NCI-H2029 (cell line): Measurements from ENCODE around the gene HSP90AB1.
"Not testable (repeated sequence)": the region's sequence is repeated elsewhere in the genome, so short reads cannot be mapped to it uniquely, and the experiment has no call there.

ENCODE experiments used
- DNase-seq: peaks from one replicate; lab custom pipeline; 2025; lab: John Stamatoyannopoulos, UW

The HSP90AB1 gene

DNA sequence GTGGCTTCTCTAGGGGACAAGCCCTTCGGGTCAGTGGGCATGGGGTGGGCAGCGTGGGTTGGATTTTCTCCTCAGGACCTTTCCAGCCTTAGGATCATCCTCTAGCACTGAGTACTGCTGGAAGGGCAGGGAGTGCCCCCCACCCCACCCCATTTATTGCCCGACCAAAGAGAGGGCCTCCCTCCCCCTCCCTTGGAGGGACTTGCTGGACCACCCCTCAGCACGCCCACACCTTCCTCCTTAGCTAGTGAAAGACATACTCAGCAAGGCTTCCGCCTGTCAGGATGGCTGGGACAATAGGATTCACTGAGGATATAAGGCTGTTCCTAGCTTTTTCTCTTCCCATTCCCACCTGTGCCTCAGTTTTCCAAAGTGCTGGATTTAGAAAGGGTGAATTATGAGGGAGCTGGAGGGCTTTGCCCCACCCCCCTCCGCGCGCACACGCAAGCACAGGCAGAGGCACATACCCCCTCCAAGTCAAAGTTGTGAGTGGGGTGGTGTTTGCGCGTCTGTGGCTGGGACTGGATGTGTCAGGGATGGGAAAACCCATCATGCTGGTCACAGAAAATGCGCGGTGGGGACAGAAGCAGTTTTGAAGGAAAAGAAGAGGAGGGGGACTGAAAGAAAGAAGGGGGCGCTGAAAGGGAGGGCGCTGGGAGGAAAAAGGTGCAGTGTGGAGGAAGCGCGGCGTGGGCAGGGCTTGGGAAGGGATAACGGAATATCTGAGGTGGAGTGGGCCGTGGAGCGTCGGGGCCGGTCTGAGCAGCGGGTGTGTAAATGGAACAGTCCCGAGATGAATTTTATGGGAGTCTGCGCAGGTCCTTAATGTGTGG is 24.2 kb upstream of the HSP90AB1 start:
- DNase-seq, result no peak

DNA sequence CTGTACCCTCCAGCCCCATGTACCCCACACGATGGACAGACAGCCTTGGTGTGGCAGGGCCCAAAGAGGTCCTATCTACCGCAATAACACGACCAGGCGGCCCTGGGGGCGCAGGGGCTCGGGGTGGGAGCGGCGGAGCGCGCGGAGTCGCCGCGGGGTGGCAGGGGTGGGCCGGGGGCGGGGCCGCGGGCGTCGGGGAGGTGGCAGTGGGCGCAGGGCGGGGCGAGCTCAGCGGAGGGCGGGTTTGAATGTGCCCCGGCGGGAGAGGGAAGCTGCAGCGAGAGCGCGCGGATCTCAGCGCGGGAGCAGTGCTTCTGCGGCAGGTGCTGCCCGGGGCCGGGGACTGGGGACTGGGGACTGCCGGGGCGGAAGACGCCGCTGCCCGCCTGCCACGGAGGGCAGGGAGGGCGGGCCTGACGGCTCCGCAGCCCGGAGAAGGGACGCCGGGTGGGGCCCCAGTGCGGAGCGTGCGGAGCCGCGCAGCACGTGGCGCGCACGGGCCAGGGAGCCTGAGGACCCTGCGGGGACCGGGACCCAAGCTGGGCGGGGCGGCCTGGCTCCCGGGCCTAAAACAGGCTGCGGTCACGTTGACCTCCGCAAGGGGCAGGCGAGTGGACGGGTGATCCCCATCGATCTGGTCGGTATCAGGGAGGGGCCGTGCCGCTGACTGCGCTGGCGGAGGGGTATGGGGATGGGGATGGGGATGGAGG is 23.4 kb upstream of the HSP90AB1 start, which contains the start of gene SLC29A1:
SLC29A1 (plus strand) TSS at position 277 of the 710 bp plus-strand sequence. CDS start 3,719 bp downstream, outside the sequence.
- DNase-seq, result peak; percentile 45

DNA sequence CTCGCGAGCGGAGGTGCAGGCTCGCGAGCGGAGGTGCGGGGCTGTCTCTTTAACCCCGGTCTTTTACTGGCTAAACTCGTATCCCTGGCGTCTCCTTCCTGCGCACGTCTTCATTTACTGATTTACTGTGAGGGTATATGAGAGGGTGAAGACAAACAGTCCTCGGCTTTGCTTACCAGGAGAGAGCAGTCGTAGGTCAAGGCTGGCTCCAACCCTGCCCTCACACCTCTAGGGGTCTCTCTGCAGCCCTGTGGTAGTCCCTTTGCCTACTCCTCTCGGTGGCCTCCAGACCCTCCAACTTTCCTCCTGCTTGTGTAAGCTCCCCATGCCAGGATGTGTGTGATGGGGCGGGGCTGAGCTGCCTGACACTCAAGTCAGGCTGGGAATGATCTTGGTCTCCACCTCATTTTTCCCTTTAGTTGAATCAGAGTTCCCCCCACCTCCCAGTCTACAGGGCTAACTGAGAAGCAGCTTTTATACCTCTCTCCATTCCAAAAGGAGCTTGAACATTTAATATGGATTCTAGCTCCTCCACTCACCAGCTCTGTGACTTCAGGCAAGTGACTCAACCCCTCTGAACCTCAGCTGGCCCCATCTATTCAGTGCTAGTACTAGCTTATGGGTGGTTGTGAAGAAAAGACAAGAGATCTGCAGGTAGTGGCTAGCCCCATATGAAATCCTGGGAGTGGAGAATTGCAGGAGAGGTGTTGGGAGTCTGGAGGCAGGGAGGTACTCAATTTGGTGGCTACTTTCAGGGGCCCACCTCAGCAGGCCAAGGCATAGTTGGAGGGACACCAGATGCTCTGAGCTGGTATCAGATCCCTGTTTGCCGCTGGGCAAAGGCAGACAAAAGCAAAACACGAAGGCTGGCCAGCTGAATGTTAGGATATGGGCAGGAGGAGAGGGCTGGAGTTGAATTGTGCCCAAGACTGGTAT is 22.6 kb upstream of the HSP90AB1 start:
- no peak for DNase-seq

DNA sequence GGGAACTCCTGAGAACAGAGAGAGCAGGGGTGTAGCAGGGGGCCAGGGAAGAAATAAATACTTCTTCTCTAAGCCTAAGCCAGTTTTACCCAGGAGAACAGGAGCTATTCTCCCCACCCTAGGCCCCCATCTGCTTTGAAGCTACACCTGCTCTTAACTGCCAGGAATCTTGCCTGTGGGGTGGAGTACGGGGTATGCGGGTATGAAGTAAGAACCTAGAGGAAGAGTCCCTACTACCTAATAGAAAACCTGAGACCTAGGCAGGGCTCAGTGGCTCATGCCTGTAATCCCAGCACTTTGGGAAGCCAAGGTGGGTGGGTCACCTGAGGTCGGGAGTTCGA is 22.0 kb upstream of the HSP90AB1 start:
- no peak for DNase-seq

DNA sequence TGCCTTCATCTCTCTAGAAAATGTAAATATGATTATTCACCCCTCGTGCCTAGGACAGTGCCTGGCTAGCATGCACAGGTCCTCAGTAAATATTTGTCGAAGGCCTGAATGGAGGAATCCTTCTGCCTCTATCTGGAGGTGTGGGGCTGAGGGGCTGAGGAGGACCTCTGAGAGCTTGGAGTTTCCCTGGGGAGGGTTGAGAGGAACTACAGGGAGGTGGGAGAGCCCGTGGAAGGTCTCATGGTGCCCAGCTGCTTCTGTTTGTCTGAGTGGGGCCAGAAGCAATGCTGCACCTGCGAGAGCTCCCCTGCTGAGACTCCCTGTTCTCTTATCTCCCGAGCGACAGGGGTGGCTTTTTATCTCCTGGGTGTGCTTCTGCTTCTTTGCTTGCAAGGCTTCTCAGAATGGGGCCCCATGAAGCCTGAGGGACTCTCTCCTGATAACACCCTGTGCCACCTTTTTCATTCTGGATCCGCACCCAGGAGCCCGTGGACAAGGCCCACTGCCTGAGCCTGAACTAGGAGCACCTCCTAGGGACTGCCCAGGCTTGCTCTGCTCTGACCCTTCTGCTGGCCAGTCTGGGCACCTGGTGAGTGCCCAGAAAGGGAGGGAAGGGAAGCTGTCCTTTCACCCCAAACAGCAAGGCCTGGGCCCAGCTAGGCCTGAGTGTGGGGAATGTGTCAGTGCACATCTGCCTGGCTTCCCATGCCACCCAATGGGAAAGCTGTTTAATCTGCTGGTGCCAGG is 21.1 kb upstream of the HSP90AB1 start:
- no peak for DNase-seq

DNA sequence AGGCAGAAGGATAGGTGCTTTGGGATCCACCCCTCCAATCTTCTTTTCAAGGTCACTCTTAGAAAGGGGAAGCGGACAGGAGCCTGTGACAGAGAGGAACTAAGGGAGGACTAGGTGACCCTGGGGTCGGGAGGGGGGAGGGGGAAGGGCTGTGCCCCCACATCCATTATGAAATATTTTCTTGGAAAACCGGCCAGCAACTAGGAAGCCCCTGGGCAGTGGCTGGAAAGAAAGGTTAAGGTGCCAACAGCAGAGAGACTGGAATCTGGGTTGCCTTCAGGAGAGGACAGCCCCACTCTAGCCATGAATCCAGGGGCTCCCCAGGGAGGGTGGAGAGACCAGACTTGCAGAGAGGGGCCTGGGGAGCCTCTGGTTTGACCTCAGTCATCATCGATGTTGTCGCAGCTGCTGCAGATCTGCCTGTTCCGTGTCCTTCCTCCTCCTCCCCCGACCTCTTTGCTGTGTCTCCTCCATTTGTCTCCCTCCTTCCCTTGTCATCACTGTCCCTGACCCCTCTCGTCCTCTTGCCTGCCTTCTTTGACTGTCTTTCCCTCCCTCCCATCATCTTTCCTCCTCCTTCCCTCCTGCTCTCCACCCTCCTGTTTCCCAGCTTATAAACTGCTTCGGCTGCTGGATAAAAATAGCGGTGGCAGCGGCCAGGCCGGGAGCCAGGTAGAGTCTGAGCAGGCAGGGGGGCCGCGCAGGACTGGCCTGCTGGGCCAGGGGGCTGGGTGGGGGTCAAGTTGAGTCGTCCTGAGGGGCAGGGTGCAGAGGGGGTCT is 20.3 kb upstream of the HSP90AB1 start:
- no peak for DNase-seq

DNA sequence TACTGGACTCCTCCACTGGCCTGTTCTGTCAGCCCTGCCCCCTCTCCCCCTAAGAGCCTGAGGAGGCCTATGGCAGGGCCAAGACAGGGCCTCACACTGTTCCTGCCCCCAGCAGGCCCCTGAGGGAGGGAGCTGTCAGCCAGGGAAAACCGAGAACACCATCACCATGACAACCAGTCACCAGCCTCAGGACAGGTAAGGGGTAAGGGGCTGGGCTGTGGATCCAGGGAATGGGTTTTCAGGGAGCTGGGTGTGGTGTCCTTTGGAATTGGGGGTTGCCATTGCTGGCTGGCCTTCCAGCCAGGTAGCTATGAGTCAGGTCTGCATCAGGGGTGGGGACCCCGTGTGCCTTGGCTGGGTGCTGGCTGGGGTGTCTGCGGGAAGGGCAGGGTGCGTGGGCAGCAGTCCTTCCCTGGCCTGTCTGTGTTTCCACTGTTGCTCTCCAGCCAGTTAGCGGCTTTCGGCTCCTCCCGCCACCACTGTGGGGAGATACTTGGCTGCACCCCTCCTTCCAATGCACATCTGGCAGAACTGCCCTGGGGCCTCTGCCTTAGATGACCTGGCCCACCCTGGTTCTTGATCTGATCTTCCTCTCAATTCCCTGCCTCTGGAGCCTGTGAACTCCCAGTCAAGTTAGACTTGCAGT is 19.6 kb upstream of the HSP90AB1 start:
- DNase-seq, result no peak

DNA sequence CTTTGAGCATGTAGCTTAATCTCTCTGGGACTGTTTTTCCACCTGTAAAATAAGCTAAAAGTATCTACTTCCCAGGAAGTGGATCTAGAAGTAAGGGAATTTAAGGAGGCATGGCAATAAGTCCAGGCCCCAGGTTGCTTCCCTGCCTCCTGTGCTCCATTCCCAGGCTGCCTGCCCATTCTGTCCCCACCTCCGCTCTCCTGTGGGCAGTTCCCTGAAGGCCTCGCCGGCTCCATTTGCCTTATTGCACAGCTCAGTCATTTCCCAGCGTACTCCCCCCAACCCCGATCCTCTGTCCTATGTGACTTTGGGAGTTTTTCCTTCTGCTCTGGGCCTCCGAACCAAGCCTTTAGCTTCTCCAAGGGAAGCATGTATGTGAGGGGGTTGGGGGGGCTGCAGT is 18.9 kb upstream of the HSP90AB1 start:
- DNase-seq, result no peak

DNA sequence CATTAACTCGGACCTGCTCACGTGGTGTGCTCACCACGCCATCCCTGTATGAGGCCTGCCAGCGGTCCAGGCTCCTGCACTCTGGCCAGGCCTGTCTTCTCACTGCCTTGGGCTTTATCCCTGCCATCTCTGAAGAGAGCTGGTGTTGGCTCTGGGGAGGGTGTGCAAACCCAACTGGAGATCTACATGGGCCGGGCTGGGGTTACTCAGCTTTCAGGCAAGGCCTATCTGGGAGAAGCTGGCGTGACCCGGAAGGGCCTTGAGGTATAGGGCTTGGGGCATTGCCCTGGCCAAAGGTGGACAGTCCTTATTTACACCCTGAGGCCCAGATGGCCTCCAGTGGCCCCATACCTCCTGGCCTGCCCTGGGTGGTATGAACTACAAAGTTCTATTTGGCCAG is 18.5 kb upstream of the HSP90AB1 start:
- DNase-seq, result no peak

DNA sequence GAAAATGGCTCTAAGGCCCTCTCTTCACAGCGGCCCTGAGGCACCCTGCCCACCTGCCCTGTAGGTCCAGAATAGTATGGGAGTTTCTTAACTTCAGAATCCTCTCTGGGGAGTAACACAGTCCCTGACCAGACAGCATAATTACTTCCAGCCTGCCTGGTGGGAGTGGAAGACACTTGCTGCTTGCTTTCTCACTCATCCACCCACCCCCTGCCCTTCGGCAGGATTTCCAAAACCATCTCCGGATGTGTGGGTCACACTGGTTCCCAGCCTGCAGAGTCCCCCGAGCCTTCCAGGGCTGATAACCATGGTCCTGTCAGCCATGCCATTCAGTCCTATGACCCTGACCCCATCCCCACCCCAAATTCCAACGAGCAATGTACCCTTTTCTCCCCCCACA is 18.1 kb upstream of the HSP90AB1 start:
- no peak for DNase-seq

DNA sequence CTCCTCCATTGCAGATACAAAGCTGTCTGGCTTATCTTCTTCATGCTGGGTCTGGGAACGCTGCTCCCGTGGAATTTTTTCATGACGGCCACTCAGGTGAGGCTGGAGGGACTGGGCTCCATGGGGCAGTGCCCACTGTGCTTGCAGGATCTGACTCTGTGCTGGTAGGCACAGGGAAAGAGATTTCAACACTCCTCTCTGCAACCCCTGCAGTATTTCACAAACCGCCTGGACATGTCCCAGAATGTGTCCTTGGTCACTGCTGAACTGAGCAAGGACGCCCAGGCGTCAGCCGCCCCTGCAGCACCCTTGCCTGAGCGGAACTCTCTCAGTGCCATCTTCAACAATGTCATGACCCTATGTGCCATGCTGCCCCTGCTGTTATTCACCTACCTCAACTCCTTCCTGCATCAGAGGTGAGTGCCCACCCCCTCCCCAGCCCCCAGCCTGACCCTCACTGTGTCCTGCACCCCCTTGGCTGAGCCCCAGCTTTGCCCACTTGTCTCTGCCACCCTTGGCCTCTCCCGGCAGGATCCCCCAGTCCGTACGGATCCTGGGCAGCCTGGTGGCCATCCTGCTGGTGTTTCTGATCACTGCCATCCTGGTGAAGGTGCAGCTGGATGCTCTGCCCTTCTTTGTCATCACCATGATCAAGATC is 17.4 kb upstream of the HSP90AB1 start:
- DNase-seq, result no peak

DNA sequence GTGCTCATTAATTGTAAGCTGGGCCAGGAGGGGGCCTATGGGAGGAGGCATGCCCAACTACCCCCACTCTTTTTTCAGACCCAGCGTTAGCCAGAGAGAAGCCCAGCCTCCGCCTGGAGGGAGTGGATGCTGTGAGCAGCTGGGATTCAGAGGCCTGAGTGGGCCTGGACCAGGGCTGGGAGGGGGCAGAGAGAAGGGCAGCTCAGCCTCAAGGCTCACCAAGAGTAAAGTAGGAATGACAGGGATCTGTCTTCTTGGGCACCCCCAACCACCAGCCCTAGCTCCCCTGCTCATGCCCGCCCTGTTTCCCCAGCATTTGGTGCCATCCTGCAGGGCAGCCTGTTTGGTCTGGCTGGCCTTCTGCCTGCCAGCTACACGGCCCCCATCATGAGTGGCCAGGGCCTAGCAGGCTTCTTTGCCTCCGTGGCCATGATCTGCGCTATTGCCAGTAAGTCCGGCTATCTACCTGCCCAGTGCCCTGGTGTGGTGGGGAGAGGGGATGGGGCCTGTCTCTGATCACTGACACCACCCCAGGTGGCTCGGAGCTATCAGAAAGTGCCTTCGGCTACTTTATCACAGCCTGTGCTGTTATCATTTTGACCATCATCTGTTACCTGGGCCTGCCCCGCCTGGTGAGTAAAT is 16.7 kb upstream of the HSP90AB1 start:
- DNase-seq, result no peak

DNA sequence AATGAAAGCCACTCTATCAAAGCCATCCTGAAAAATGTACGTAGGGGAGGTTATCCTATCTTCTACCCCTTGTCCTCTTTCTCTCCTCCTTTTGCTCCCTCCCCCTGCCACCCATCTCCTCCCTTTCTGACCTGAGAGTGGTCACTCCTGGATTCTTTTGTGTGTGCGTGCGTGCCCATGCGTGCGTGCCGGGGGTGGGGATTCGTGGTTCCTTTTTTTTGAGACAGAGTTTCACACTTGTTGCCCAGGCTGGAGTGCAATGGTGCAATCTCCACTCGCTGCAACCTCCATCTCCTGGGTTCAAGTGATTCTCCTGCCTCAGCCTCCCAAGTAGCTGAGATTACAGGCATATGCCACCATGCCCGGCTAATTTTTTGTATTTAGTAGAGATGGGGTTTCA is 15.5 kb upstream of the HSP90AB1 start:
- DNase-seq, result not testable (repeated sequence)

DNA sequence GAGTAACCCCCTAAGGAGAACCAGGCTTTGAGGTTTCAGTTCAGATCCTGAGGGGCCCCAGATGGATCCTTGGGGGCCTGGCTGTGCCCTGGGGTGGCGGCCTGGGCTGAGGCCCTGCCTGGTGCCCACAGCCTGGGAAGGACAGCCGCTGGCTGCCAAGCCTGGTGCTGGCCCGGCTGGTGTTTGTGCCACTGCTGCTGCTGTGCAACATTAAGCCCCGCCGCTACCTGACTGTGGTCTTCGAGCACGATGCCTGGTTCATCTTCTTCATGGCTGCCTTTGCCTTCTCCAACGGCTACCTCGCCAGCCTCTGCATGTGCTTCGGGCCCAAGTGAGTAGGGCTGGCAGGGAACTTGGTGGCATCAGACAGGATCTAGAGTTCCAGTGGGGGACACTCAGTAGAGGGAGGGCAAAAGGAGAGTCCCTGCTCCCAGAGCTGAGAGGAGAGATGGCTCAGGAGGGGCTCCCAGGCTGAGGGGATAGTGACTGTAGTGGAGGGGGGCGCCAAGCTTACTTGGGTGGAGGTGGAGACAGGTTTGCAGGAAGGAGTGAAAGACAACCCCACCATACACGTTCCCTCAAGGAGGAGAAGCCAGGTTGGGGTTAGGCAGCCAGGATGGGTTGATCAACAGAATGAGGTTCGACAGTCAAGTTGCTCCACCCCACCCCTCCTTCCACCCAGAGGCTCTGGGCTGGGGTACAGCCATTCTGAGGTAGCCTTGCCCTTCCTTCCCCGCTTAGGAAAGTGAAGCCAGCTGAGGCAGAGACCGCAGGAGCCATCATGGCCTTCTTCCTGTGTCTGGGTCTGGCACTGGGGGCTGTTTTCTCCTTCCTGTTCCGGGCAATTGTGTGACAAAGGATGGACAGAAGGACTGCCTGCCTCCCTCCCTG is 14.0 kb upstream of the HSP90AB1 start:
- DNase-seq, result no peak

DNA sequence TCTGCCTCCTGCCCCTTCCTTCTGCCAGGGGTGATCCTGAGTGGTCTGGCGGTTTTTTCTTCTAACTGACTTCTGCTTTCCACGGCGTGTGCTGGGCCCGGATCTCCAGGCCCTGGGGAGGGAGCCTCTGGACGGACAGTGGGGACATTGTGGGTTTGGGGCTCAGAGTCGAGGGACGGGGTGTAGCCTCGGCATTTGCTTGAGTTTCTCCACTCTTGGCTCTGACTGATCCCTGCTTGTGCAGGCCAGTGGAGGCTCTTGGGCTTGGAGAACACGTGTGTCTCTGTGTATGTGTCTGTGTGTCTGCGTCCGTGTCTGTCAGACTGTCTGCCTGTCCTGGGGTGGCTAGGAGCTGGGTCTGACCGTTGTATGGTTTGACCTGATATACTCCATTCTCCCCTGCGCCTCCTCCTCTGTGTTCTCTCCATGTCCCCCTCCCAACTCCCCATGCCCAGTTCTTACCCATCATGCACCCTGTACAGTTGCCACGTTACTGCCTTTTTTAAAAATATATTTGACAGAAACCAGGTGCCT is 13.3 kb upstream of the HSP90AB1 start:
- DNase-seq, result no peak

DNA sequence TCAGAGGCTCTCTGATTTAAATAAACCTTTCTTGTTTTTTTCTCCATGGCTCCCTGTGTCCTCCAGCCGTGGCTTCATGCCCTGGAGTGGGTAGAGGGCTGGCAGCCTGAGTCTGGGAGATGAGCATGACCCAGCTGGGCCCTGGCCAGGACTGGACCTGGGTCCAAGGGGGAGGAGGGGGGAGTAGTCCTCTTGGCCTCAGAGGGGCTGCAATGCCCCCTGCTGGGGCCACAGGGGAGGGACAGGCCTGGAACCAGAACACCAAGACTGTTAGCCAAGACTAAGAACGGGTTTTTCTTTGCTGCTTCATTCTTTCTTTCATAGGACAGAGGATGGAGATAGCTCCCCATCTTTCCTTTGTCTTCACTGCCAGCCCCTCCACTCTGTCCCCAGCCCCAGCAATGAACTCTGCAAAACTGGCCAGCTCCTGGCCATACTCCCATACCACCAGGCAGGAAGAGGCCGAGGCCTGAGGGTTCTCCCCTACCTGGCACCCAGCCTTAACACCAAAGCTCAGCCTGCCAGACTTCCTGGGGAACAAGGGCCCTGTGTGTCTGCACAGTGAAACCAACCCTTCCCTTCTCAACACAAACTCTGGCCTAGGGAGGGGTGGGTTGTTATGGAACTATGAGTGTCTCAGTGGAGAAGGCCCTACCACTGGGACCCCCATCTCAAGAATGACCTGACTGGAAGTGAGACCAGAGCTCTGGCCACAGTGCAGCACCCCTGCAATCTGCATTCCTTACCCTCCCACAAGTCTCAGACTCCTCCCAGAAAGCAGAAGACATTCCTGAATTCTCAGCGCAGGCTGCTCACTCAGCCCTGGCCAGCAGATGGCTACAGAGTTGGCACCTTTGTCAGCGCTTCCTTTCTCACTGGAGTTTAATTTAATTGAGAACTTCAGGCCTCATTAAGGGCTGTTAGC is 12.5 kb upstream of the HSP90AB1 start:
- DNase-seq, result peak; percentile 52

DNA sequence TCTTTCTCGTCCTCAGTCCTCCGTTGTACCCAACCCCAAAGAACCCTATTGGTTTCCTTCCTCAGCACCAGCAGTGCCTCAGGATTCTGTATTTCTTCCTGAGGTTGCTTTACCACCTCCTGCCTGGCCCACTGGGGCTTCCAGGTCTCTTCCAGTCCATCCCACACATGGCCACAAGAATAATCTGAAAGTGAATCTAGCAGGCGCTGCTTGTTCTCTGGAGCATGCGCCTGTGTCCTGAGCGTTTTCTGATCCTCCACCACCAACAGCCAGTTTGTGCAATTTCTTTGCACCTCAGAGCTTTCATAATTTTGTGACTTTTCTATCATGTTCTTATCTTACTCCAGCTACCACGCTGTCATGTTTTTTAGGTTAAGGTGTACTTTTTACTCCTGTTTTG is 11.6 kb upstream of the HSP90AB1 start:
- DNase-seq, result no peak
